Mesendoderm (in vitro differentiated cells): Measurements from ENCODE around the gene LGALS1.

Experiments
- DNase-seq: peaks from one replicate; pipeline ENCODE4 v3.0.0; 2013
- H2AK5ac ChIP-seq: 2 replicates; pipeline ENCODE4 v1.6.1; 2013; ENCODE audit warnings: low read length, inconsistent platforms
- H2BK120ac ChIP-seq: 2 replicates; pipeline ENCODE4 v1.6.1; 2013; ENCODE audit warnings: low read depth, mild to moderate bottlenecking, low read length, moderate library complexity, mixed read lengths
- H2BK15ac ChIP-seq: replicated peaks from 2 replicates; pipeline ENCODE4 v1.6.1; 2013; ENCODE audit warnings: low read depth, mild to moderate bottlenecking, moderate library complexity
- H2BK5ac ChIP-seq: 2 replicates; pipeline ENCODE4 v1.6.1; 2013; ENCODE audit warnings: low read length, inconsistent platforms
- H3K18ac ChIP-seq: 2 replicates; pipeline ENCODE4 v1.6.1; 2013; ENCODE audit warnings: mild to moderate bottlenecking, low read length, mixed read lengths
- H3K23ac ChIP-seq: one replicate; pipeline ENCODE4 v1.6.1; 2013; ENCODE audit warnings: low read length
- H3K27ac ChIP-seq: 2 replicates; pipeline ENCODE4 v1.5.1; 2013; ENCODE audit warnings: low read depth, mild to moderate bottlenecking, inconsistent platforms, low read length, moderate library complexity
- H3K27me3 ChIP-seq: 2 replicates; pipeline ENCODE4 v1.6.1; 2013; ENCODE audit warnings: low read length, control low read depth, mild to moderate bottlenecking, inconsistent platforms; ENCODE audit not compliant: insufficient read depth, poor library complexity
- H3K36me3 ChIP-seq: 2 replicates; pipeline ENCODE4 v1.6.1; 2013; ENCODE audit warnings: low read length, inconsistent platforms; ENCODE audit not compliant: control insufficient read depth, insufficient read depth
- H3K4ac ChIP-seq: one replicate; pipeline ENCODE4 v1.6.1; 2013; ENCODE audit warnings: low read depth, mild to moderate bottlenecking, low read length, moderate library complexity
- H3K4me1 ChIP-seq: 2 replicates; pipeline ENCODE4 v1.6.1; 2013; ENCODE audit warnings: low read depth, low read length, inconsistent platforms; ENCODE audit not compliant: control insufficient read depth
- H3K4me2 ChIP-seq: 2 replicates; pipeline ENCODE4 v1.6.1; 2013; ENCODE audit warnings: low read length
- H3K4me3 ChIP-seq: 2 replicates; pipeline ENCODE4 v1.5.1; 2013; ENCODE audit warnings: mild to moderate bottlenecking, low read length
- H3K56ac ChIP-seq: one replicate; pipeline ENCODE4 v1.6.1; 2013; ENCODE audit warnings: low read length
- H3K79me1 ChIP-seq: 2 replicates; pipeline ENCODE4 v1.6.1; 2013; ENCODE audit warnings: low read length, inconsistent platforms
- H3K79me2 ChIP-seq: 2 replicates; pipeline ENCODE4 v1.6.1; 2013; ENCODE audit warnings: mild to moderate bottlenecking, low read length; ENCODE audit not compliant: control insufficient read depth, insufficient read depth
- H3K9ac ChIP-seq: 2 replicates; pipeline ENCODE4 v1.6.1; 2013; ENCODE audit warnings: low read length, inconsistent platforms
- H4K5ac ChIP-seq: one replicate; pipeline ENCODE4 v1.6.1; 2013; ENCODE audit warnings: low read length
- H4K8ac ChIP-seq: one replicate; pipeline ENCODE4 v1.6.1; 2013; ENCODE audit warnings: low read depth, mild to moderate bottlenecking, control low read depth, low read length, moderate library complexity
- WGBS: extraction: QIAGEN DNeasy Blood & Tissue Kit; methylation state at CpG from one replicate; pipeline ENCODE4 v1.1.7; 2013; ENCODE audit warnings: low lambda C conversion rate, missing lambda C conversion rate; ENCODE audit not compliant: insufficient coverage; ENCODE audit errors: extremely low coverage; 5-methylcytosine and 5-hydroxymethylcytosine counted together

The LGALS1 gene

DNA sequence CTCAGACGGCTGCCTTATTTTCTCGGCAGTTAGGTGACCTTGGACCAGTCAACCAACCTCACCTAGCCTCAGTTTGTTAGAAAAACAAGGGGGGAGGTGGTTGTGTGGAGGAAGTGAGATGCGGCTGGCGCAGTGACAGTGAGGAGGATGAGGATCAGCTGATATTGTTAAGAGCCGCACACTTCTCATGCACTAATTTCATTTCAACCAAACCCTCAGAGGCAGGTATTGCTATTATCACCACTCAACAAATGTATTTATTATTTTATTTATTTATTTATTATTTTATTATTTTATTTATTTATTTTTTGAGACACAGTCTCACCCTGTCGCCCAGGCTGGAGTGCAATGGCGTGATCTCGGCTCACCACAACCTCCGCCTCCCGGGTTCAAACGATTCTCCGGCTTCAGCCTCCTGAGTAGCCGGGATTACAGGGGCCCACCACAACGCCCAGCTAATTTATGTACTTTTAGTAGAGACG, 2.1 kb downstream of the LGALS1 start:
- Histone ChIP-seq H3K56ac (peak overlapping the region; percentile 82), H3K18ac (no peak overlapping the region), H3K27me3 (no peaks in the 10 kb centered on the region), H3K79me2 (no peaks in the 10 kb centered on the region), H4K8ac (no peak overlapping the region), H2BK5ac (no peak overlapping the region), H3K4ac (no peak overlapping the region), H4K5ac (no peak overlapping the region), H3K4me3 (no peak overlapping the region), H3K9ac (peak overlapping the region; percentile 58), H2BK120ac (no peak overlapping the region), H2AK5ac (no peak overlapping the region), H2BK15ac (no peak overlapping the region), H3K4me2 (peak overlapping the region; percentile 87), H3K27ac (no peak overlapping the region), H3K23ac (no peak overlapping the region), H3K79me1 (no peaks in the 10 kb centered on the region), H3K36me3 (peaks cover 1% of the 10 kb centered on the region), H3K4me1 (no peaks in the 10 kb centered on the region)
- DNase-seq: no peak
- no CpG with 5 or more reads among the region's 15 CpGs for WGBS

DNA sequence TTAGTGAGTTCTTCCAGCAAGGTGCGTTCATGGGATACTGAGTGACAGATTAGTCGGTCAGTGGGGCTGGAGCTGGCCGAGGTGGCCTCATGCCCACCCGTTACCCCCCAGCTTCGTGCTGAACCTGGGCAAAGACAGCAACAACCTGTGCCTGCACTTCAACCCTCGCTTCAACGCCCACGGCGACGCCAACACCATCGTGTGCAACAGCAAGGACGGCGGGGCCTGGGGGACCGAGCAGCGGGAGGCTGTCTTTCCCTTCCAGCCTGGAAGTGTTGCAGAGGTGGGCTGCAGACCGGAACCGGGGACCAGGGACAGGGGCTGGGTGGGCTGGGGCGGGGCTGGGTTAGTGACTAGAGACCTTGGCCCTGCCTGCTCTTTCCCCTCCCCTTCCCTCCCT, 2.9 kb downstream of the LGALS1 start:
- no peak for DNase-seq
- Histone ChIP-seq H3K27ac (peak overlapping the region; percentile 25), H3K4me3 (no peak overlapping the region)

DNA sequence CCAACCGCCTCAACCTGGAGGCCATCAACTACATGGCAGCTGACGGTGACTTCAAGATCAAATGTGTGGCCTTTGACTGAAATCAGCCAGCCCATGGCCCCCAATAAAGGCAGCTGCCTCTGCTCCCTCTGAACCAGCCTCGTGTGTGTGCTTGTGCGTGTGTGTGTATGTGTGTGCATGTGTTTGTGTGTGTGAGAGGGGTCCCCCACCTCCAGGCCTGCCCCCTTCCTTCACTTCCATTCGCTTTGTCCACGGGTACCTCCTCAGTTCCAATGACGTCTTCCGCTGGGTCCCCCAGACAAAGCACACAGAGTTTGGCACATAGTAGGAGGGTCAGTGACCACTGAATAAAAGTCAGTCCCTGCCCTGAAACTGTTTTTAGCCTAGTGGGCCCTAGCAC, 4.2 kb downstream of the LGALS1 start:
- Histone ChIP-seq H3K56ac (peak overlapping the region; percentile 42), H2AK5ac (no peak overlapping the region), H2BK15ac (no peak overlapping the region), H2BK5ac (no peak overlapping the region), H2BK120ac (no peak overlapping the region), H3K4me3 (no peak overlapping the region), H3K79me1 (no peaks in the 10 kb centered on the region), H3K9ac (no peak overlapping the region), H3K4me2 (no peak overlapping the region), H3K18ac (no peak overlapping the region), H3K27ac (no peak overlapping the region), H3K27me3 (no peaks in the 10 kb centered on the region), H3K4ac (no peak overlapping the region), H3K36me3 (peaks cover 1% of the 10 kb centered on the region), H3K79me2 (no peaks in the 10 kb centered on the region), H4K5ac (no peak overlapping the region), H4K8ac (no peak overlapping the region), H3K4me1 (no peaks in the 10 kb centered on the region), H3K23ac (no peak overlapping the region)
- no peak for DNase-seq
- no CpG with 5 or more reads among the region's 8 CpGs for WGBS

More for the DNA sequence above, 2.9 kb downstream of the LGALS1 start:
- Histone ChIP-seq H3K9ac (no peak overlapping the region), H3K4me2 (no peak overlapping the region), H3K27me3 (no peaks in the 10 kb centered on the region), H4K5ac (no peak overlapping the region), H3K36me3 (peaks cover 1% of the 10 kb centered on the region), H4K8ac (no peak overlapping the region), H3K4me1 (no peaks in the 10 kb centered on the region), H2BK15ac (no peak overlapping the region), H3K79me2 (no peaks in the 10 kb centered on the region), H3K79me1 (no peaks in the 10 kb centered on the region), H2BK120ac (no peak overlapping the region), H3K23ac (no peak overlapping the region), H3K56ac (no peak overlapping the region), H2AK5ac (no peak overlapping the region), H3K18ac (no peak overlapping the region), H3K4ac (no peak overlapping the region), H2BK5ac (no peak overlapping the region)
- no CpG with 5 or more reads among the region's 18 CpGs for WGBS

- no peaks in the 10 kb centered on the region for H3K27me3 ChIP-seq
- DNase-seq: no peak
- no peaks in the 10 kb centered on the region for H3K79me2 ChIP-seq
- H2AK5ac ChIP-seq: no peak overlapping the region
- H2BK120ac ChIP-seq: no peak overlapping the region
- no peak overlapping the region for H2BK5ac ChIP-seq
- no peak overlapping the region for H3K4me3 ChIP-seq
- no peak overlapping the region for H2BK15ac ChIP-seq
- H4K8ac ChIP-seq: no peak overlapping the region
- no peak overlapping the region for H3K23ac ChIP-seq
- no peak overlapping the region for H3K56ac ChIP-seq
- no peak overlapping the region for H4K5ac ChIP-seq
- H3K27ac ChIP-seq: no peak overlapping the region
- no peaks in the 10 kb centered on the region for H3K79me1 ChIP-seq
- no peak overlapping the region for H3K18ac ChIP-seq
- no peak overlapping the region for H3K4ac ChIP-seq
- no CpG with 5 or more reads among the region's 7 CpGs for WGBS
- H3K4me2 ChIP-seq: no peak overlapping the region
- H3K36me3 ChIP-seq: peaks cover 1% of the 10 kb centered on the region
- H3K4me1 ChIP-seq: no peaks in the 10 kb centered on the region
- H3K9ac ChIP-seq: no peak overlapping the region
Measured at GRCh38 chr22:37680191-37680851, 4.9 kb downstream of the LGALS1 start.

GRCh38 chr22:37681001-37681424, 5.6 kb downstream of the LGALS1 start:
- Histone ChIP-seq H3K27me3 (no peaks in the 10 kb centered on the region), H3K4me2 (no peak overlapping the region), H3K27ac (no peak overlapping the region), H3K56ac (no peak overlapping the region), H4K8ac (no peak overlapping the region), H4K5ac (no peak overlapping the region), H3K18ac (no peak overlapping the region), H2BK5ac (no peak overlapping the region), H3K4ac (no peak overlapping the region), H3K36me3 (peaks cover 1% of the 10 kb centered on the region), H3K79me2 (no peaks in the 10 kb centered on the region), H2BK120ac (no peak overlapping the region), H3K4me3 (no peak overlapping the region), H2AK5ac (no peak overlapping the region), H3K4me1 (no peaks in the 10 kb centered on the region), H3K23ac (no peak overlapping the region), H2BK15ac (no peak overlapping the region), H3K79me1 (no peaks in the 10 kb centered on the region), H3K9ac (no peak overlapping the region)
- no CpG with 5 or more reads among the region's 2 CpGs for WGBS
- no peak for DNase-seq

DNA sequence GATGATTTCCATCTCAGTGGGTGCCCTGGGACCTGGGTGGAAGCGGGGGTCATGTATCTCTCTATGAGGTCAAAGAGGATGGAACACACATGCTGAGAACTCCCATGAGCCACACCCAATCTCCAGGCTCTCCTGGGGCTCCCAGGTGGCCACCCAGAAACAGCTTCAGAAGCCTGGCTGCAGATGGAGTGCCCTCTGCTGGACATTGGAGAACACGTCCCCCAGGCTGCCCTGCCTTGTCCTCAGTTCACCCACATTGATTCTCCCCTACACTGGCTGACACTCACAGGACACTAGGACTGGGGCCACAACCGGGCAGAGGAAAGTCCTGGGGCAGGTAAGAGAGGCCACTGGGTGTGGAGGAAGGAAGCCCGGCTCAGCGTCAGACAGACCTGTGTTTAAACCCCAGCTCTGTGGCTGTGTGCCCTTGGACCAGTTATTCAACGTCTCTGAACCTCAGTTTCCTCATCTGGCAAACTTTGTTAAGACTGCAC, 6.2 kb downstream of the LGALS1 start:
- Histone ChIP-seq H2BK5ac (no peak overlapping the region), H4K5ac (no peak overlapping the region), H3K18ac (no peak overlapping the region), H3K79me2 (no peaks in the 10 kb centered on the region), H2BK15ac (no peak overlapping the region), H3K23ac (no peak overlapping the region), H3K36me3 (peaks cover 1% of the 10 kb centered on the region), H4K8ac (no peak overlapping the region), H3K56ac (peak overlapping the region; percentile 10), H3K4me1 (no peaks in the 10 kb centered on the region), H3K27me3 (no peaks in the 10 kb centered on the region), H3K4ac (no peak overlapping the region), H3K27ac (no peak overlapping the region), H2BK120ac (no peak overlapping the region), H3K4me2 (no peak overlapping the region), H3K9ac (no peak overlapping the region), H2AK5ac (no peak overlapping the region), H3K4me3 (no peak overlapping the region), H3K79me1 (no peaks in the 10 kb centered on the region)
- WGBS: no CpG with 5 or more reads among the region's 6 CpGs
- peak; percentile 81 for DNase-seq
